ENCODE measurements around the gene SPCS1. TPM values are rescaled to one million over a fixed set of nuclear protein-coding genes. Genes with fewer than 3 reads are reported as not detected.
A peak's percentile ranks its signal among the peaks of the same experiment; 100 is the strongest.

The SPCS1 gene
- total and polyA plus RNA-seq, 2 donors (not counting 1 experiment from before 2014, with no cell fraction given), result 49.0 to 151 TPM

- Histone ChIP-seq H4K20me1 (ENCODE audit: control insufficient read depth, extremely low read depth, insufficient read depth, low read length) (no peaks in the 10 kb centered on the region), H3K36me3 (ENCODE audit: control insufficient read depth, insufficient read depth, low read length) (peaks cover 3% of the 10 kb centered on the region), H3K4me3 (replicated peaks in 1 of 4; ENCODE audit: control extremely low read depth in 1 of 4, insufficient read depth in 1 of 4, low read depth in 3 of 4, low read length in 4 of 4) (no peak overlapping the region), H3K4me2 (ENCODE audit: extremely low read depth, insufficient read depth, low read length) (no peak overlapping the region), H3K9ac (ENCODE audit: insufficient read depth, low read length) (no peak overlapping the region), H3K9me3 (ENCODE audit: control insufficient read depth, insufficient read depth, low read depth, low read length) (no peaks in the 10 kb centered on the region), H3K27ac (ENCODE audit: insufficient read depth, low read length) (peak overlapping the region; percentile 33), H2AFZ (ENCODE audit: low read length) (no peak overlapping the region), H3K79me2 (ENCODE audit: control insufficient read depth, insufficient read depth, low read length) (peaks cover 34% of the 10 kb centered on the region), H3K4me1 (ENCODE audit: control insufficient read depth, extremely low read depth, insufficient read depth, low read length) (peaks cover 12% of the 10 kb centered on the region), H3K27me3 (ENCODE audit: control insufficient read depth, insufficient read depth, low read length) (no peaks in the 10 kb centered on the region)
- DNase-seq (ENCODE audit: low read depth in 2 of 2), result no peak
- TF ChIP-seq, protein P1, sequence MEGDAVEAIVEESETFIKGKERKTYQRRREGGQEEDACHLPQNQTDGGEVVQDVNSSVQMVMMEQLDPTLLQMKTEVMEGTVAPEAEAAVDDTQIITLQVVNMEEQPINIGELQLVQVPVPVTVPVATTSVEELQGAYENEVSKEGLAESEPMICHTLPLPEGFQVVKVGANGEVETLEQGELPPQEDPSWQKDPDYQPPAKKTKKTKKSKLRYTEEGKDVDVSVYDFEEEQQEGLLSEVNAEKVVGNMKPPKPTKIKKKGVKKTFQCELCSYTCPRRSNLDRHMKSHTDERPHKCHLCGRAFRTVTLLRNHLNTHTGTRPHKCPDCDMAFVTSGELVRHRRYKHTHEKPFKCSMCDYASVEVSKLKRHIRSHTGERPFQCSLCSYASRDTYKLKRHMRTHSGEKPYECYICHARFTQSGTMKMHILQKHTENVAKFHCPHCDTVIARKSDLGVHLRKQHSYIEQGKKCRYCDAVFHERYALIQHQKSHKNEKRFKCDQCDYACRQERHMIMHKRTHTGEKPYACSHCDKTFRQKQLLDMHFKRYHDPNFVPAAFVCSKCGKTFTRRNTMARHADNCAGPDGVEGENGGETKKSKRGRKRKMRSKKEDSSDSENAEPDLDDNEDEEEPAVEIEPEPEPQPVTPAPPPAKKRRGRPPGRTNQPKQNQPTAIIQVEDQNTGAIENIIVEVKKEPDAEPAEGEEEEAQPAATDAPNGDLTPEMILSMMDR (conservative IDR thresholded peaks at IDR 0.05 in 1 of 2, IDR thresholded peaks at IDR 0.05 in 1 of 2; ENCODE audit: low read depth in 1 of 2, low read length in 2 of 2), result no peak
- no peak for TF ChIP-seq EZH2 (IDR thresholded peaks at IDR 0.05; ENCODE audit: low read length, missing control alignments)
These were observed 27.4 kb upstream of the SPCS1 start for GRCh38 chr3:52678265-52679198.

DNA sequence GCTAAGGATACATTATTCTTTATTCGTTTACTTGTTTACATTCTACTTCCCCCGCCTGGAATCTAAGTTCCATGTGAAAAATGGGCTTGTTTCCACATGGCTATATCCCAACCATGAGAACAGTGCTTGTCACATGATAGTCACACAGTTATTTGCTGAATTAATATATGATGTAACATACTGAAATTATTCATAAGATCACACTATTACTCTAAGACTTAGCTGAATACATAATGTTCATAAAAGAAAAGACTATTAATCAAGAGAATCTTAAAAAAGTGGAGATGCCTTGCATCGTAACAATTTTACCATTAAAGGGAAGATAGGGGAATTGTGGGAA is 26.7 kb upstream of the SPCS1 start:
- Histone ChIP-seq H3K27me3 (ENCODE audit: control insufficient read depth, insufficient read depth, low read length) (no peaks in the 10 kb centered on the region), H3K4me2 (ENCODE audit: extremely low read depth, insufficient read depth, low read length) (no peak overlapping the region), H3K27ac (ENCODE audit: insufficient read depth, low read length) (peak overlapping the region; percentile 33), H3K9ac (ENCODE audit: insufficient read depth, low read length) (no peak overlapping the region), H3K4me1 (ENCODE audit: control insufficient read depth, extremely low read depth, insufficient read depth, low read length) (peaks cover 15% of the 10 kb centered on the region), H3K4me3 (replicated peaks in 1 of 4; ENCODE audit: control extremely low read depth in 1 of 4, insufficient read depth in 1 of 4, low read depth in 3 of 4, low read length in 4 of 4) (no peak overlapping the region), H3K79me2 (ENCODE audit: control insufficient read depth, insufficient read depth, low read length) (peaks cover 40% of the 10 kb centered on the region), H3K36me3 (ENCODE audit: control insufficient read depth, insufficient read depth, low read length) (peaks cover 3% of the 10 kb centered on the region), H2AFZ (ENCODE audit: low read length) (no peak overlapping the region), H3K9me3 (ENCODE audit: control insufficient read depth, insufficient read depth, low read depth, low read length) (no peaks in the 10 kb centered on the region), H4K20me1 (ENCODE audit: control insufficient read depth, extremely low read depth, insufficient read depth, low read length) (no peaks in the 10 kb centered on the region)
- TF ChIP-seq, protein P1 (conservative IDR thresholded peaks at IDR 0.05 in 1 of 2, IDR thresholded peaks at IDR 0.05 in 1 of 2; ENCODE audit: low read depth in 1 of 2, low read length in 2 of 2), result no peak
- TF ChIP-seq EZH2 (IDR thresholded peaks at IDR 0.05; ENCODE audit: low read length, missing control alignments), result no peak
- peak in 1 of 2 donors; percentile 94 for DNase-seq (ENCODE audit: low read depth in 2 of 2)

GRCh38 chr3:52679811-52680210 is 26.1 kb upstream of the SPCS1 start:
- Histone ChIP-seq H3K4me3 (replicated peaks in 1 of 4; ENCODE audit: control extremely low read depth in 1 of 4, insufficient read depth in 1 of 4, low read depth in 3 of 4, low read length in 4 of 4) (no peak overlapping the region), H2AFZ (ENCODE audit: low read length) (no peak overlapping the region), H3K4me2 (ENCODE audit: extremely low read depth, insufficient read depth, low read length) (no peak overlapping the region), H3K9me3 (ENCODE audit: control insufficient read depth, insufficient read depth, low read depth, low read length) (no peaks in the 10 kb centered on the region), H3K36me3 (ENCODE audit: control insufficient read depth, insufficient read depth, low read length) (peaks cover 3% of the 10 kb centered on the region), H3K27ac (ENCODE audit: insufficient read depth, low read length) (peak overlapping the region; percentile 34), H3K4me1 (ENCODE audit: control insufficient read depth, extremely low read depth, insufficient read depth, low read length) (peaks cover 15% of the 10 kb centered on the region), H3K79me2 (ENCODE audit: control insufficient read depth, insufficient read depth, low read length) (peaks cover 46% of the 10 kb centered on the region), H3K27me3 (ENCODE audit: control insufficient read depth, insufficient read depth, low read length) (no peaks in the 10 kb centered on the region), H3K9ac (ENCODE audit: insufficient read depth, low read length) (no peak overlapping the region), H4K20me1 (ENCODE audit: control insufficient read depth, extremely low read depth, insufficient read depth, low read length) (no peaks in the 10 kb centered on the region)
- TF ChIP-seq EZH2 (IDR thresholded peaks at IDR 0.05; ENCODE audit: low read length, missing control alignments), result no peak
- TF ChIP-seq, protein P1 (conservative IDR thresholded peaks at IDR 0.05 in 1 of 2, IDR thresholded peaks at IDR 0.05 in 1 of 2; ENCODE audit: low read depth in 1 of 2, low read length in 2 of 2), result no peak
- peak in 1 of 2 donors; percentile 61 for DNase-seq (ENCODE audit: low read depth in 2 of 2)
